Measurements from ENCODE around the gene SLC35F3. TPM values are rescaled to one million over a fixed set of nuclear protein-coding genes. Genes with fewer than 3 reads are reported as not detected.
A peak's percentile ranks its signal among the peaks of the same experiment; 100 is the strongest.
"Not testable (repeated sequence)": the region's sequence is repeated elsewhere in the genome, so short reads cannot be mapped to it uniquely, and the experiment has no call there.

SLC35F3 gene
- polyA plus RNA-seq, 4 donors: 0.07 to 0.46 TPM; not detected in 2

DNA sequence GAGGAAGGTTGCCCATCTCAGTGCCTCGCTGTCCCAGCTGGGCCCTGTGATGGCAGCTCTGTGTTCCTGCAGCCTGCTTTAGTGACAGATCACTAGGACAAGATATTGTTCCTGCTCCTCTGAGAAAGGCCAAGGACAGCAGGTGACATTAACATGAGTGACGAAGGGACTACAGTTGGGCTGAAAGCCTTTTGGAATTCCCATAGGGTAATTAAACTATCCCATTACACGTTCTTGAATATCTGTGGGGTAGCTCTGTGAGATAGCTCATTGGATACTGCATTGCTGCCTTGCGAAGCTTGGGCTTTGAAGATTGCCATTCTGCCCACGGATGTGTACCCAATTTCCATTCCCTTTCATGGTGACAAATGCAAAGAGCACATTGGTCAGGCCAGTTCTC is 390.6 kb downstream of the SLC35F3 start:
- Histone ChIP-seq H3K27ac (ENCODE audit: low read depth in 1 of 3, low read length in 2 of 3) (no peak overlapping the region), H3K27me3 (ENCODE audit: control insufficient read depth in 3 of 3, insufficient read depth in 3 of 3, low read length in 3 of 3) (peaks cover 0 to 5% (median 0%) of the 10 kb centered on the region in 3 donors), H3K4me3 (ENCODE audit: low read depth in 1 of 3, low read length in 3 of 3) (no peak overlapping the region), H3K36me3 (ENCODE audit: control insufficient read depth in 3 of 3, insufficient read depth in 2 of 3, low read depth in 1 of 3, low read length in 3 of 3) (no peaks in the 10 kb centered on the region), H3K9me3 (ENCODE audit: control insufficient read depth in 2 of 2, insufficient read depth in 1 of 2, low read depth in 1 of 2, low read length in 1 of 2) (no peaks in the 10 kb centered on the region), H3K4me1 (ENCODE audit: control insufficient read depth in 3 of 3, insufficient read depth in 2 of 3, low read depth in 1 of 3, low read length in 2 of 3) (no peaks in the 10 kb centered on the region)
- no peak for FAIRE-seq
- WGBS, 3 donors: 62 to 76% (median 63%) methylated on average over 5 of the region's 5 CpGs
- DNase-seq: no peak

DNA sequence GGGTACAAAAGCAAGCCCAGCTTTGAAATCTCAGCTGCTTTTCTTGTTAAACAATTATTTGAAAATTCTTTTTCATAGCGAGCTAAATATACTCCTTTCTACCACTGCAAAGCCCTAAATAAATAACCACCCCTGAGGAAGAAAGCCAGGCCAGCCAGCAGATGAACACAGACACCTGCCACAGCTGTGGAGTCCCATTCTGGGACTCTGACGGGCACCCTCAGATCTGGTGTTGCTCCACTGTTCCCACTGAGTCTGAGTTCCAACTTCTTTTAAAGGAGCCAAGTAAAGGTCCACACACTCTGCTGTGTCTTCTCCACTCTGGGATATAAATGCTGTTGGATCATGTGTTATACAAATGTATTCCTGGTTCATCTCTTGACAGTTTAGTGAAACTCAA is 391.1 kb downstream of the SLC35F3 start:
- no peak for FAIRE-seq
- no peaks in the 10 kb centered on the region for H3K4me1 ChIP-seq (ENCODE audit: control insufficient read depth in 3 of 3, insufficient read depth in 2 of 3, low read depth in 1 of 3, low read length in 2 of 3)

DNA sequence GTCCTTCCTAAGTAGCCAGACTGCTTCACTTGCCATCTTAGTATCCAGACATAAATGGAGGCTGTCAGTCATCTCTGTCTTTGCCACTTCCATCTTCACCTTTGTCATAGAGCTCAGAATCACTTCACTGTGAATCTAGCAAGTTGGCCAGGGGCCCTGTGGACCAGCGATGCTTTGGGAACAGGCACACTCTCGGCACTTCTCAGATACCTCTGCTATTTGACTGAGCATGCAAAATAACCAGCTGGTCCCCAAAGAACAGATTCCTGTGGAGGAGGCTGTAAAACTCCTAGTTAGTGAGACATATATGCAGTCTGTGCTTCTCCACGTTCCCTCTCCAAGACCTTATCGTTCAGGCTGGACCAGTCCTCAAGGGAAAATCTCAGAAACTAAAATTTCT is 392.0 kb downstream of the SLC35F3 start:
- no peak for FAIRE-seq

More for the DNA sequence above, 391.1 kb downstream of the SLC35F3 start:
- Histone ChIP-seq H3K27me3 (ENCODE audit: control insufficient read depth in 3 of 3, insufficient read depth in 3 of 3, low read length in 3 of 3) (peaks cover 0 to 3% (median 0%) of the 10 kb centered on the region in 3 donors), H3K4me3 (ENCODE audit: low read depth in 1 of 3, low read length in 3 of 3) (no peak overlapping the region), H3K36me3 (ENCODE audit: control insufficient read depth in 3 of 3, insufficient read depth in 2 of 3, low read depth in 1 of 3, low read length in 3 of 3) (no peaks in the 10 kb centered on the region), H3K9me3 (ENCODE audit: control insufficient read depth in 2 of 2, insufficient read depth in 1 of 2, low read depth in 1 of 2, low read length in 1 of 2) (no peaks in the 10 kb centered on the region), H3K27ac (ENCODE audit: low read depth in 1 of 3, low read length in 2 of 3) (no peak overlapping the region)
- DNase-seq: no peak
- 64 to 78% (median 70%) methylated on average over 2 of the region's 2 CpGs for WGBS, 3 donors

DNA sequence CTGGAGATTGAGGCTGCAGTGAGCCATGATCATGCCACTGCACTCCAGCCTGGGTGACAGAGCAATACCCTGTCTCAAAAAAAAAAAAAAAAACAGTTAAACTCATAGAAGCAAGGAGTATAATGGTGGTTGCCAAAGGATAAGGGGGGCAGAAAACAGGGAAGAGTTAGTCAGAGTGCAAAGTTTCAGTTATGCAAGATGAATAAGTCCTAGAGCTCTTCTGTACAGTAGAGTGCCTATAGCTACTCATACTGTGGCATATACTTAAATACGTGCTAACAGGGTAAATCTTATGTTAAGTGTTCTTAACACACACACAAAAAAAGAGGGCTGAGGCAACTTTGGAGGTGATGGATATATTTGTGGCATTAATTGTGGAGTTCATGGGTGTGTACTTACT is 393.2 kb downstream of the SLC35F3 start:
- FAIRE-seq (no peak), DNase-seq (peak in 1 of 2 donors; percentile 31)
- Histone ChIP-seq H3K27ac (ENCODE audit: low read depth in 1 of 3, low read length in 2 of 3) (no peak overlapping the region), H3K36me3 (ENCODE audit: control insufficient read depth in 3 of 3, insufficient read depth in 2 of 3, low read depth in 1 of 3, low read length in 3 of 3) (no peaks in the 10 kb centered on the region), H3K4me3 (ENCODE audit: low read depth in 1 of 3, low read length in 3 of 3) (no peak overlapping the region), H3K9me3 (ENCODE audit: control insufficient read depth in 2 of 2, insufficient read depth in 1 of 2, low read depth in 1 of 2, low read length in 1 of 2) (no peaks in the 10 kb centered on the region), H3K27me3 (ENCODE audit: control insufficient read depth in 3 of 3, insufficient read depth in 3 of 3, low read length in 3 of 3) (peaks cover 0 to 3% (median 0%) of the 10 kb centered on the region in 3 donors), H3K4me1 (ENCODE audit: control insufficient read depth in 3 of 3, insufficient read depth in 2 of 3, low read depth in 1 of 3, low read length in 2 of 3) (no peaks in the 10 kb centered on the region)
- 75 to 91% (median 77%) methylated on average over 1 of the region's 1 CpG for WGBS, 3 donors

More for the DNA sequence above, 392.0 kb downstream of the SLC35F3 start:
- Histone ChIP-seq H3K36me3 (ENCODE audit: control insufficient read depth in 3 of 3, insufficient read depth in 2 of 3, low read depth in 1 of 3, low read length in 3 of 3) (no peaks in the 10 kb centered on the region), H3K4me3 (ENCODE audit: low read depth in 1 of 3, low read length in 3 of 3) (no peak overlapping the region), H3K4me1 (ENCODE audit: control insufficient read depth in 3 of 3, insufficient read depth in 2 of 3, low read depth in 1 of 3, low read length in 2 of 3) (no peaks in the 10 kb centered on the region), H3K9me3 (ENCODE audit: control insufficient read depth in 2 of 2, insufficient read depth in 1 of 2, low read depth in 1 of 2, low read length in 1 of 2) (no peaks in the 10 kb centered on the region), H3K27me3 (ENCODE audit: control insufficient read depth in 3 of 3, insufficient read depth in 3 of 3, low read length in 3 of 3) (peaks cover 0 to 3% (median 0%) of the 10 kb centered on the region in 3 donors), H3K27ac (ENCODE audit: low read depth in 1 of 3, low read length in 2 of 3) (no peak overlapping the region)
- DNase-seq: no peak
- WGBS, 3 donors: 81 to 84% (median 83%) methylated on average over 4 of the region's 4 CpGs

- H3K36me3 ChIP-seq (ENCODE audit: control insufficient read depth in 3 of 3, insufficient read depth in 2 of 3, low read depth in 1 of 3, low read length in 3 of 3): no peaks in the 10 kb centered on the region
- no peak overlapping the region for H3K4me3 ChIP-seq (ENCODE audit: low read depth in 1 of 3, low read length in 3 of 3)
- WGBS, 3 donors: 79 to 93% (median 89%) methylated on average over 2 of the region's 2 CpGs
- DNase-seq: no peak
- H3K4me1 ChIP-seq (ENCODE audit: control insufficient read depth in 3 of 3, insufficient read depth in 2 of 3, low read depth in 1 of 3, low read length in 2 of 3): no peaks in the 10 kb centered on the region
- H3K9me3 ChIP-seq (ENCODE audit: control insufficient read depth in 2 of 2, insufficient read depth in 1 of 2, low read depth in 1 of 2, low read length in 1 of 2): no peaks in the 10 kb centered on the region
- no peak overlapping the region for H3K27ac ChIP-seq (ENCODE audit: low read depth in 1 of 3, low read length in 2 of 3)
- FAIRE-seq: no peak
- peaks cover 0 to 4% (median 0%) of the 10 kb centered on the region in 3 donors for H3K27me3 ChIP-seq (ENCODE audit: control insufficient read depth in 3 of 3, insufficient read depth in 3 of 3, low read length in 3 of 3)
These were observed 395.6 kb downstream of the SLC35F3 start for GRCh38 chr1:234300096-234300495.

- not testable (repeated sequence) for H3K36me3 ChIP-seq (ENCODE audit: control insufficient read depth in 3 of 3, insufficient read depth in 2 of 3, low read depth in 1 of 3, low read length in 3 of 3); H3K4me1 ChIP-seq (ENCODE audit: control insufficient read depth in 3 of 3, insufficient read depth in 2 of 3, low read depth in 1 of 3, low read length in 2 of 3); H3K27ac ChIP-seq (ENCODE audit: low read depth in 1 of 3, low read length in 2 of 3); H3K4me3 ChIP-seq (ENCODE audit: low read depth in 1 of 3, low read length in 3 of 3); H3K9me3 ChIP-seq (ENCODE audit: control insufficient read depth in 2 of 2, insufficient read depth in 1 of 2, low read depth in 1 of 2, low read length in 1 of 2); H3K27me3 ChIP-seq (ENCODE audit: control insufficient read depth in 3 of 3, insufficient read depth in 3 of 3, low read length in 3 of 3); DNase-seq; FAIRE-seq
- 60 to 68% (median 68%) methylated on average over 1 of the region's 1 CpG for WGBS, 3 donors
These were observed 397.2 kb downstream of the SLC35F3 start for GRCh38 chr1:234301663-234302062.

DNA sequence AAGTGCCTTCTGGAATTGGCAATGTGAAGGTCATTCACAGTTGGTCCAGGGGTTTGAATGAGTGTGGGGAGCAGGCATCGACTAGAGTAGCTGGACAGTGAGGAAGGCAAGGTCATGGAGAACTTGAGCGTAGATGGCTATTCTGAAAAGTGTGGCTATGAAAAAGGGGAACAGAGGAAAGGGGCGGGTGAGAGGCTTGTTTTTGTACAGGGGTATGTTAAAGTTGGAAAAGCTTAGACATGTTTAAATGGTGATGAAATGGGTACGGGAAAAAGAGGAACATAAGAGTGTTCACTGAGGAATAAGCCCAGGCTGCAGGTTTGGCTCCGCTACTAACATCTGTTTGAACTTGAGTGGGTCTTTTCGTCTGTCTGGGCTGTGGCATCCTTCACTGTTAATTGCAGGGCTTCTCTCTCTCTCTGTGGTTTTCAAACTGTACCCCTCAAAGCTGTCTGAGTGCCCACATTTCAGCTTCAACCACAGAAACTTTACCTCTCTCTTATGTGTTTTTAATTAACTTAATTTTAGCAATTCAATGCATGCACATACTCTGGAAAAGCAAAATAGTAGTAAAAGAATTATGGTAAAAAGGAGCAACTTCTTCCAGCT is 398.0 kb downstream of the SLC35F3 start:
- no peaks in the 10 kb centered on the region for H3K36me3 ChIP-seq (ENCODE audit: control insufficient read depth in 3 of 3, insufficient read depth in 2 of 3, low read depth in 1 of 3, low read length in 3 of 3)
- H3K9me3 ChIP-seq (ENCODE audit: control insufficient read depth in 2 of 2, insufficient read depth in 1 of 2, low read depth in 1 of 2, low read length in 1 of 2): no peaks in the 10 kb centered on the region
- no peak for DNase-seq
- H3K27me3 ChIP-seq (ENCODE audit: control insufficient read depth in 3 of 3, insufficient read depth in 3 of 3, low read length in 3 of 3): peaks cover 0 to 4% (median 0%) of the 10 kb centered on the region in 3 donors
- no peak overlapping the region for H3K4me3 ChIP-seq (ENCODE audit: low read depth in 1 of 3, low read length in 3 of 3)
- no peak for FAIRE-seq
- H3K27ac ChIP-seq (ENCODE audit: low read depth in 1 of 3, low read length in 2 of 3): no peak overlapping the region
- H3K4me1 ChIP-seq (ENCODE audit: control insufficient read depth in 3 of 3, insufficient read depth in 2 of 3, low read depth in 1 of 3, low read length in 2 of 3): no peaks in the 10 kb centered on the region
- 68 to 80% (median 69%) methylated on average over 6 of the region's 6 CpGs for WGBS, 3 donors

DNA sequence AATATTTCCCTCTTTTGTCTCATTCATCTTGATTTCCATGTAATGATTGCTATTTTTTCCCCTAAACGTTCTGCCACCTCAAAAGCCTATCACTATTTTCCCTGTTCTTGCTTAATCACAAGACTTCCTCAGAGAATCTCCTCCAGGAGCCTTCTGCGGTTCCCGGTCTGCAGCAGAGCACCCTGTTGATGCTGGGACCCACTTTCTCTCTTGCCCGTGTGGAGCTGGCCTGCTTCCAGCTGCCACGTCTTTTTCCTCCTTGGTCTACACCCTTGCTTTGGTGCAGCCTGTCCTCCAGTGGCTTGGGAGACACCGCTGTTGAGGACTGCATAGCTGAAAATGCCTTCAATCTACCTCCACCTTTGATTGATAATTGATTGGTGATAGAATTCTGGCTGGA is 398.8 kb downstream of the SLC35F3 start:
- WGBS, 3 donors: 29 to 51% (median 31%) methylated on average over 6 of the region's 6 CpGs

DNA sequence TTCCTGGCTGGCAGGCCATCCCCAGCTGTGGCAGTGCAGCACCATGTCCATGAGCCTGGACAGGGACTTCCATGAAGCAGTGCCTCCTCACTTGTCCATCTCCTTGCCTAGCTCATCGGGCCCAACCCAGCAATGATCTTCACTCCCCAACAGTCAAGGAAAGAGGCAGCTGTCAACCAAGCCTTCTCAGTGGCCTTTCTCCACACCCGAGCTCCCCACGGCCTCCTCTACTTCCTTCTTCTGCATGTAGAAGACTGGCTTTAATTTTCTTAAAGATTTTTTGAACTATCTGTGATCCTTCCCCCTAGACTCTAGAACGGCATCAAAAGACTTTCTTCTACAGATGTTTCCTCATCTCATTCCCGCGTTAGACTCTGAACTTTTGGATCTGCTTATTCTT is 403.2 kb downstream of the SLC35F3 start:
- Histone ChIP-seq H3K9me3 (ENCODE audit: control insufficient read depth in 2 of 2, insufficient read depth in 1 of 2, low read depth in 1 of 2, low read length in 1 of 2) (no peaks in the 10 kb centered on the region), H3K27me3 (ENCODE audit: control insufficient read depth in 3 of 3, insufficient read depth in 3 of 3, low read length in 3 of 3) (peaks cover 0 to 5% (median 2%) of the 10 kb centered on the region in 3 donors), H3K4me3 (ENCODE audit: low read depth in 1 of 3, low read length in 3 of 3) (no peak overlapping the region), H3K27ac (ENCODE audit: low read depth in 1 of 3, low read length in 2 of 3) (no peak overlapping the region), H3K36me3 (ENCODE audit: control insufficient read depth in 3 of 3, insufficient read depth in 2 of 3, low read depth in 1 of 3, low read length in 3 of 3) (no peaks in the 10 kb centered on the region), H3K4me1 (ENCODE audit: control insufficient read depth in 3 of 3, insufficient read depth in 2 of 3, low read depth in 1 of 3, low read length in 2 of 3) (no peaks in the 10 kb centered on the region)
- FAIRE-seq (no peak), DNase-seq (no peak)
- 75 to 83% (median 78%) methylated on average over 6 of the region's 6 CpGs for WGBS, 3 donors

More for the DNA sequence above, 398.8 kb downstream of the SLC35F3 start:
- FAIRE-seq: no peak
- no peak overlapping the region for H3K27ac ChIP-seq (ENCODE audit: low read depth in 1 of 3, low read length in 2 of 3)
- no peaks in the 10 kb centered on the region for H3K9me3 ChIP-seq (ENCODE audit: control insufficient read depth in 2 of 2, insufficient read depth in 1 of 2, low read depth in 1 of 2, low read length in 1 of 2)
- peaks cover 0 to 4% (median 0%) of the 10 kb centered on the region in 3 donors for H3K27me3 ChIP-seq (ENCODE audit: control insufficient read depth in 3 of 3, insufficient read depth in 3 of 3, low read length in 3 of 3)
- no peaks in the 10 kb centered on the region for H3K4me1 ChIP-seq (ENCODE audit: control insufficient read depth in 3 of 3, insufficient read depth in 2 of 3, low read depth in 1 of 3, low read length in 2 of 3)
- no peak for DNase-seq
- H3K4me3 ChIP-seq (ENCODE audit: low read depth in 1 of 3, low read length in 3 of 3): no peak overlapping the region
- no peaks in the 10 kb centered on the region for H3K36me3 ChIP-seq (ENCODE audit: control insufficient read depth in 3 of 3, insufficient read depth in 2 of 3, low read depth in 1 of 3, low read length in 3 of 3)
